ENCODE data around the gene C2CD2. TPM values are rescaled to one million over a fixed set of nuclear protein-coding genes. Genes with fewer than 3 reads are reported as not detected.

The C2CD2 gene
- total RNA-seq, 4 donors from 2014 or later: 35.9 to 43.8 (median 38.9) TPM

DNA sequence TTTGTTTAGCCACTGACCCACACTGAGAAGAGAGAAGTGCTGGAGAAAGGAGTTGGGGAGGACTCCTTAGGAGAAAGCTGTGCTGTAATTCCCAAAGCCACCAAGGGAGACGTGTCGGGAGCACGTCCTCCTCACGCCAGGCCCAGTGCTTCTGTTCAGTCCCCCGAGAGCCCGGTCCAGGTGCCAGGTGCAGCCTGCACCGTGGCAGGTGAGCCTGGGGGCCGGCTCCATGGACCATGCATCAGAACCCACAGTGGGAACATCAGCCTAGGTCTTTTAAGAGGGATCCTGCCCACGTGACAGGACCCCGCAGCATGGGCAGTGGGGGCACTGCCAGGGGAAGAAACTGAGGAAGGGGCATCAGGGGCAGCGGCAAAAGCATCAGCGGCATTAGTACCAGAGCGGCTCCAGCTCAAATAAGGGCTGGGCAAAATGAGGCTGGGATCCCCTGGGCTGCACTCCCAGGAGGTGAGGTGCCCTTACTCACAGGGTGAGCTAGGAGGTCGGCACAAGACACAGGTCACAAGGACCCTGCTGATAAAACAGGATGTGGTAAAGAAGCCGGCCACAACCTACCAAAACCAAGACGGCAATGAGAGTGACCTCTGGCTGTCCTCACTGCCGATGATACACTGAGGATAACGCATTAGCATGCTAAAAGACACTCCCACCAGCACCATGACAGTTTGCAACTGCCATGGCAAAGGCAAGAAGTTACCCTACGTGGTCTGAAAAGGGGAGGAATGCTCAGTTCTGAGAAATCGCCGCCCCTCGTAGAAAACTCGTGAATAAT, 50.1 kb downstream of the C2CD2 start:
- no peaks in the 10 kb centered on the region for H3K4me1 ChIP-seq
- no peaks in the 10 kb centered on the region for H3K27me3 ChIP-seq
- H3K36me3 ChIP-seq: peaks cover 92% of the 10 kb centered on the region
- TF ChIP-seq EP300 (IDR thresholded peaks at IDR 0.05) (no peak), POLR2A (IDR thresholded peaks at IDR 0.05) (no peak), POLR2AphosphoS5 (IDR thresholded peaks at IDR 0.05) (no peak), CTCF (IDR thresholded peaks at IDR 0.05) (no peak)
- H3K27ac ChIP-seq: no peak overlapping the region
- no peaks in the 10 kb centered on the region for H3K9me3 ChIP-seq
- no peak for DNase-seq (ENCODE audit: low spot score in 2 of 2)
- whole genome bisulfite sequencing: 87% methylated on average over 21 of the region's 23 CpGs
- no peak overlapping the region for H3K4me3 ChIP-seq

GRCh38 chr21:41902946-41903345, 50.9 kb downstream of the C2CD2 start:
- Histone ChIP-seq H3K27ac (no peak overlapping the region), H3K4me3 (no peak overlapping the region), H3K9me3 (no peaks in the 10 kb centered on the region), H3K4me1 (no peaks in the 10 kb centered on the region), H3K27me3 (no peaks in the 10 kb centered on the region), H3K36me3 (peaks cover 92% of the 10 kb centered on the region)
- TF ChIP-seq POLR2A (IDR thresholded peaks at IDR 0.05): no peak
- no peak for TF ChIP-seq EP300 (IDR thresholded peaks at IDR 0.05)
- TF ChIP-seq CTCF (IDR thresholded peaks at IDR 0.05): no peak
- no peak for TF ChIP-seq POLR2AphosphoS5 (IDR thresholded peaks at IDR 0.05)
- WGBS: 98% methylated on average over 8 of the region's 8 CpGs
- DNase-seq (ENCODE audit: low spot score in 2 of 2): no peak

- WGBS: 94% methylated on average over 3 of the region's 3 CpGs
- Histone ChIP-seq H3K4me1 (no peaks in the 10 kb centered on the region), H3K36me3 (peaks cover 85% of the 10 kb centered on the region), H3K9me3 (no peaks in the 10 kb centered on the region), H3K4me3 (no peak overlapping the region), H3K27me3 (no peaks in the 10 kb centered on the region), H3K27ac (no peak overlapping the region)
- TF ChIP-seq POLR2AphosphoS5 (IDR thresholded peaks at IDR 0.05): no peak
- no peak for TF ChIP-seq EP300 (IDR thresholded peaks at IDR 0.05)
- no peak for TF ChIP-seq CTCF (IDR thresholded peaks at IDR 0.05)
- TF ChIP-seq POLR2A (IDR thresholded peaks at IDR 0.05): no peak
- no peak for DNase-seq (ENCODE audit: low spot score in 2 of 2)
Measured at GRCh38 chr21:41901782-41902181, 52.0 kb downstream of the C2CD2 start.

GRCh38 chr21:41901099-41901498, 52.7 kb downstream of the C2CD2 start:
- Histone ChIP-seq H3K36me3 (peaks cover 78% of the 10 kb centered on the region), H3K27me3 (no peaks in the 10 kb centered on the region), H3K4me3 (no peak overlapping the region), H3K27ac (no peak overlapping the region), H3K4me1 (no peaks in the 10 kb centered on the region), H3K9me3 (no peaks in the 10 kb centered on the region)
- WGBS: 87% methylated on average over 12 of the region's 12 CpGs
- TF ChIP-seq CTCF (IDR thresholded peaks at IDR 0.05): no peak
- no peak for TF ChIP-seq POLR2AphosphoS5 (IDR thresholded peaks at IDR 0.05)
- no peak for TF ChIP-seq POLR2A (IDR thresholded peaks at IDR 0.05)
- TF ChIP-seq EP300 (IDR thresholded peaks at IDR 0.05): no peak
- no peak for DNase-seq (ENCODE audit: low spot score in 2 of 2)

- Histone ChIP-seq H3K9me3 (no peaks in the 10 kb centered on the region), H3K4me1 (no peaks in the 10 kb centered on the region), H3K27ac (no peak overlapping the region), H3K36me3 (peaks cover 75% of the 10 kb centered on the region), H3K4me3 (no peak overlapping the region), H3K27me3 (no peaks in the 10 kb centered on the region)
- no peak for TF ChIP-seq POLR2AphosphoS5 (IDR thresholded peaks at IDR 0.05)
- no peak for TF ChIP-seq EP300 (IDR thresholded peaks at IDR 0.05)
- TF ChIP-seq POLR2A (IDR thresholded peaks at IDR 0.05): no peak
- TF ChIP-seq CTCF (IDR thresholded peaks at IDR 0.05): no peak
- 81% methylated on average over 6 of the region's 6 CpGs for WGBS
- no peak for DNase-seq (ENCODE audit: low spot score in 2 of 2)
Measured at GRCh38 chr21:41900401-41900800, 53.4 kb downstream of the C2CD2 start.

Measured in suprapubic skin (tissue), 4 donors.